Activated T-helper 1 cell treated with anti-CD3 and anti-CD28 coated beads, Interleukin-2, amount 50 U/mL, for 16 hours (primary cell): Measurements from ENCODE around the gene FASTKD3.
A peak's percentile ranks its signal among the peaks of the same experiment; 100 is the strongest.

Experiments used
- DNase-seq, 2 donors: peaks; one replicate each; pipeline ENCODE4 v3.0.0-alpha.2; 2020; ENCODE audit warnings: low read depth in 1 of 2, low spot score in 1 of 2

The FASTKD3 gene

GRCh38 chr5:7850395-7851239 lies 18.2 kb downstream of the FASTKD3 start, which contains the start of gene CFAP90:
Gene CFAP90, minus strand, starts transcription at chr5:7851133. Its CDS starts 112 bp downstream, at chr5:7851021.
- DNase-seq: no peak

GRCh38 chr5:7849681-7850394 lies 19.0 kb downstream of the FASTKD3 start:
- no peak for DNase-seq

- no peak for DNase-seq
Observed at GRCh38 chr5:7848296-7848695, 20.5 kb downstream of the FASTKD3 start.

GRCh38 chr5:7846327-7846726 lies 22.5 kb downstream of the FASTKD3 start:
- no peak for DNase-seq

GRCh38 chr5:7845557-7845956 lies 23.3 kb downstream of the FASTKD3 start:
- DNase-seq: no peak

GRCh38 chr5:7844901-7845300 lies 23.9 kb downstream of the FASTKD3 start:
- DNase-seq: no peak

GRCh38 chr5:7842531-7842930 lies 26.3 kb downstream of the FASTKD3 start:
- no peak for DNase-seq

- no peak for DNase-seq
Observed at GRCh38 chr5:7837403-7837802, 31.4 kb downstream of the FASTKD3 start.

- DNase-seq: no peak
Observed at GRCh38 chr5:7834982-7835381, 33.8 kb downstream of the FASTKD3 start.

GRCh38 chr5:7828269-7828668 lies 40.6 kb downstream of the FASTKD3 start:
- DNase-seq: no peak

- DNase-seq: no peak
Observed at GRCh38 chr5:7827610-7828009, 41.2 kb downstream of the FASTKD3 start.

- no peak for DNase-seq
Observed at GRCh38 chr5:7825630-7826029, 43.2 kb downstream of the FASTKD3 start.

- DNase-seq: no peak
Observed at GRCh38 chr5:7824995-7825394, 43.8 kb downstream of the FASTKD3 start.

- no peak for DNase-seq
Observed at GRCh38 chr5:7823594-7823993, 45.2 kb downstream of the FASTKD3 start.

- no peak for DNase-seq
Observed at GRCh38 chr5:7822449-7822848, 46.4 kb downstream of the FASTKD3 start.

GRCh38 chr5:7816535-7816901 lies 52.3 kb downstream of the FASTKD3 start:
- DNase-seq: no peak

- DNase-seq: peak; percentile 38
Observed at GRCh38 chr5:7815892-7816534, 52.8 kb downstream of the FASTKD3 start.

- DNase-seq: no peak
Observed at GRCh38 chr5:7814816-7815215, 54.0 kb downstream of the FASTKD3 start.

- DNase-seq: no peak
Observed at GRCh38 chr5:7813576-7813975, 55.3 kb downstream of the FASTKD3 start.

GRCh38 chr5:7813007-7813406 lies 55.8 kb downstream of the FASTKD3 start:
- no peak for DNase-seq

GRCh38 chr5:7811715-7812114 lies 57.1 kb downstream of the FASTKD3 start:
- no peak for DNase-seq
